Neural cell (in vitro differentiated cells): ENCODE results near the gene H2AZ2. TPM values are rescaled to one million over a fixed set of nuclear protein-coding genes. Genes with fewer than 3 reads are reported as not detected.
A peak's percentile ranks its signal among the peaks of the same experiment; 100 is the strongest.

Experiments used
- H2AFZ ChIP-seq: fragments of 200-600, 300-800 bp; sonication (generic), shearing (Covaris generic); 2 replicates; pipeline ENCODE4 v1.6.0; 2014; ENCODE audit warnings: low read depth, mild to moderate bottlenecking, antibody characterized with exemption, low read length, moderate library complexity
- H3F3A ChIP-seq: fragments of 200-600 bp; shearing (Covaris generic); 2 replicates; pipeline ENCODE4 v1.6.1; 2016; ENCODE audit warnings: mild to moderate bottlenecking, moderate library complexity, mixed read lengths, antibody characterized with exemption, low read length; ENCODE audit not compliant: insufficient read depth, poor library complexity, severe bottlenecking
- H3K27ac ChIP-seq: fragments of 200-600, 300-800 bp; sonication (generic), shearing (Covaris generic); 2 replicates; pipeline ENCODE4 v1.5.1; 2014; ENCODE audit warnings: mild to moderate bottlenecking, low read length, moderate library complexity
- H3K27me3 ChIP-seq: fragments of 300-800, 200-600 bp; sonication (generic), shearing (Covaris generic); 2 replicates; pipeline ENCODE4 v1.6.0; 2014; ENCODE audit warnings: mild to moderate bottlenecking, low read depth, low read length, moderate library complexity; ENCODE audit not compliant: insufficient read depth
- H3K36me3 ChIP-seq: fragments of 300-800, 200-600 bp; sonication (generic), shearing (Covaris generic); 2 replicates; pipeline ENCODE4 v1.5.1; 2014; ENCODE audit warnings: mild to moderate bottlenecking, antibody characterized with exemption, low read length, moderate library complexity; ENCODE audit not compliant: insufficient read depth
- H3K4me2 ChIP-seq: fragments of 300-800, 200-600 bp; sonication (generic), shearing (Covaris generic); 2 replicates; pipeline ENCODE4 v1.6.0; 2014; ENCODE audit warnings: mild to moderate bottlenecking, low read length
- H3K4me3 ChIP-seq: fragments of 300-800, 200-600 bp; sonication (generic), shearing (Covaris generic); 2 replicates; pipeline ENCODE4 v1.5.1; 2014; ENCODE audit warnings: mild to moderate bottlenecking, low read length, moderate library complexity
- H3K79me2 ChIP-seq: fragments of 200-600 bp; shearing (Covaris generic); replicated peaks from 2 replicates; pipeline ENCODE4 v1.6.0; 2014; ENCODE audit warnings: mild to moderate bottlenecking, low read length, moderate library complexity; ENCODE audit not compliant: insufficient read depth
- H3K9ac ChIP-seq: fragments of 300-800, 200-600 bp; sonication (generic), shearing (Covaris generic); 2 replicates; pipeline ENCODE4 v1.6.1; 2016; ENCODE audit warnings: mild to moderate bottlenecking, low read length, mixed read lengths
- H3K9me2 ChIP-seq: fragments of 200-600 bp; shearing (Covaris generic); 2 replicates; pipeline ENCODE4 v1.6.1; 2016; ENCODE audit warnings: mild to moderate bottlenecking, low read length, mixed read lengths; ENCODE audit not compliant: insufficient read depth
- H3K9me3 ChIP-seq: fragments of 200-600, 300-800 bp; sonication (generic), shearing (Covaris generic); 2 replicates; pipeline ENCODE4 v1.6.1; 2016; ENCODE audit warnings: mild to moderate bottlenecking, mixed run types, low read length, moderate library complexity, mixed read lengths
- H4K20me1 ChIP-seq: fragments of 200-600 bp; shearing (Covaris generic); 2 replicates; pipeline ENCODE4 v1.6.1; 2016; ENCODE audit warnings: mild to moderate bottlenecking, mixed run types; ENCODE audit not compliant: insufficient read depth
- EP300 ChIP-seq: fragments of 450-650 bp; conservative IDR thresholded peaks from 2 replicates; pipeline ENCODE4 v1.6.1; 2014; ENCODE audit warnings: antibody characterized with exemption, mild to moderate bottlenecking, moderate library complexity; ENCODE audit not compliant: poor library complexity, severe bottlenecking
- EZH2 ChIP-seq: fragments of 200-600, 300-800 bp; shearing (Covaris generic), sonication (generic); IDR thresholded peaks from 2 replicates; pipeline ENCODE4 v1.6.1; 2014; ENCODE audit warnings: antibody characterized with exemption, low read length, borderline replicate concordance, mild to moderate bottlenecking; ENCODE audit not compliant: insufficient read depth, poor library complexity, severe bottlenecking
- MXI1 ChIP-seq: fragments of 450-650 bp; conservative IDR thresholded peaks from 2 replicates; pipeline ENCODE4 v1.6.1; 2014; ENCODE audit warnings: antibody characterized with exemption, mild to moderate bottlenecking; ENCODE audit not compliant: poor library complexity, severe bottlenecking
- POLR2AphosphoS5 ChIP-seq: IDR thresholded peaks from 2 replicates; pipeline ENCODE4 v1.6.1; 2012
- RAD21 ChIP-seq: fragments of 450-650 bp; conservative IDR thresholded peaks from 2 replicates; pipeline ENCODE4 v1.6.1; 2014; ENCODE audit warnings: antibody characterized with exemption, mild to moderate bottlenecking, moderate library complexity
- SMC3 ChIP-seq: fragments of 450-650 bp; conservative IDR thresholded peaks from 2 replicates; pipeline ENCODE4 v1.6.1; 2014; ENCODE audit warnings: antibody characterized with exemption, mild to moderate bottlenecking, moderate library complexity; ENCODE audit not compliant: poor library complexity
- TAF1 ChIP-seq: IDR thresholded peaks from 2 replicates; pipeline ENCODE4 v1.6.1; 2012; ENCODE audit warnings: low read depth
- polyA plus RNA-seq: library from polyadenylated mRNA; depleted of rRNA; stranded (reverse); fragments of >200 nt; gene quantifications from 2 replicates; pipeline ENCODE4 v1.2.3, GENCODE V29; 2014
- TF ChIP-seq, protein P1 (sequence below): IDR thresholded peaks from 2 replicates; pipeline ENCODE4 v1.6.1; 2012; ENCODE audit warnings: borderline replicate concordance
- TF ChIP-seq, protein P2 (sequence below): fragments of 450-650 bp; IDR thresholded peaks from 2 replicates; pipeline ENCODE4 v1.5.1; 2014; ENCODE audit warnings: antibody characterized with exemption, mild to moderate bottlenecking, moderate library complexity; ENCODE audit not compliant: poor library complexity, severe bottlenecking

The H2AZ2 gene
- polyA plus RNA-seq, 1 donor from 2014 or later = 152 TPM

DNA sequence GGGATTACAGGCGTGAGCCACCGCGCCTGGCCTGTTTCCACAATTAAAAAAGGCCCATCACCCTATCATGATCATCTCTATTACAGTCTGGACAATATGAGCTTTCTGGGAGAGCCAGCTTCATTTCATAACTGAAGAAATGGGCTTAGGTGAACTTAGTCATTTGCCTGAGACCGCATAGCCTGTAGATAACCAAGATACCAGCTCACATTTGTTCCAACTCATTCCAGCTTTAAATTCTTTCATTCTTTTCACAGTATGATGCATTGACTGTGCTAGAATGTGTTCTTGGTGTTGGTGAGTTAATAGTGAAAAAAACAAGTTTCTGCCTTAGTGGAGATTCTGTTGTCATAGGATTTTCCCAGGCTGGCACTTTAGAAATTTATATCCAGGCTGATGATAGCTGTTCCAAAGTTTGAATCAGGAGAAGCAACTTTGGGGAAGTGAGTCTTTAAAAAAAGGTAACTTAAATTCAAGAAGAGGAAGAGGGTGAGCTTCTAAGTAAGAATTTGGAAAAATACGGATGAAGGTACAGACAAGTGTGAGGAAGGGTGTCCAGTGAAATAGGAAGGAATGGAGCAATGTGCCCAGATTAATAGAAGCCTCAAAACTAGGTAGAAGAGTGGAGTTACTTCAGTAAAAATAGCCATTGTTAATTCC is 2.1 kb upstream of the H2AZ2 start:
- Histone ChIP-seq H3K27ac (no peak overlapping the region), H3K4me2 (no peak overlapping the region), H3K27me3 (no peaks in the 10 kb centered on the region), H3K9ac (no peak overlapping the region), H3K9me3 (no peaks in the 10 kb centered on the region), H3F3A (peaks cover 8% of the 10 kb centered on the region), H2AFZ (no peak overlapping the region), H4K20me1 (no peaks in the 10 kb centered on the region), H3K4me3 (no peak overlapping the region), H3K9me2 (no peaks in the 10 kb centered on the region), H3K79me2 (peaks cover 12% of the 10 kb centered on the region), H3K36me3 (no peaks in the 10 kb centered on the region)
- TF ChIP-seq POLR2AphosphoS5 = no peak
- TF ChIP-seq SMC3 = no peak
- TF ChIP-seq EZH2 = no peak
- no peak for TF ChIP-seq EP300
- TF ChIP-seq, protein P1, sequence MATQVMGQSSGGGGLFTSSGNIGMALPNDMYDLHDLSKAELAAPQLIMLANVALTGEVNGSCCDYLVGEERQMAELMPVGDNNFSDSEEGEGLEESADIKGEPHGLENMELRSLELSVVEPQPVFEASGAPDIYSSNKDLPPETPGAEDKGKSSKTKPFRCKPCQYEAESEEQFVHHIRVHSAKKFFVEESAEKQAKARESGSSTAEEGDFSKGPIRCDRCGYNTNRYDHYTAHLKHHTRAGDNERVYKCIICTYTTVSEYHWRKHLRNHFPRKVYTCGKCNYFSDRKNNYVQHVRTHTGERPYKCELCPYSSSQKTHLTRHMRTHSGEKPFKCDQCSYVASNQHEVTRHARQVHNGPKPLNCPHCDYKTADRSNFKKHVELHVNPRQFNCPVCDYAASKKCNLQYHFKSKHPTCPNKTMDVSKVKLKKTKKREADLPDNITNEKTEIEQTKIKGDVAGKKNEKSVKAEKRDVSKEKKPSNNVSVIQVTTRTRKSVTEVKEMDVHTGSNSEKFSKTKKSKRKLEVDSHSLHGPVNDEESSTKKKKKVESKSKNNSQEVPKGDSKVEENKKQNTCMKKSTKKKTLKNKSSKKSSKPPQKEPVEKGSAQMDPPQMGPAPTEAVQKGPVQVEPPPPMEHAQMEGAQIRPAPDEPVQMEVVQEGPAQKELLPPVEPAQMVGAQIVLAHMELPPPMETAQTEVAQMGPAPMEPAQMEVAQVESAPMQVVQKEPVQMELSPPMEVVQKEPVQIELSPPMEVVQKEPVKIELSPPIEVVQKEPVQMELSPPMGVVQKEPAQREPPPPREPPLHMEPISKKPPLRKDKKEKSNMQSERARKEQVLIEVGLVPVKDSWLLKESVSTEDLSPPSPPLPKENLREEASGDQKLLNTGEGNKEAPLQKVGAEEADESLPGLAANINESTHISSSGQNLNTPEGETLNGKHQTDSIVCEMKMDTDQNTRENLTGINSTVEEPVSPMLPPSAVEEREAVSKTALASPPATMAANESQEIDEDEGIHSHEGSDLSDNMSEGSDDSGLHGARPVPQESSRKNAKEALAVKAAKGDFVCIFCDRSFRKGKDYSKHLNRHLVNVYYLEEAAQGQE = no peak
- TF ChIP-seq, protein P2, sequence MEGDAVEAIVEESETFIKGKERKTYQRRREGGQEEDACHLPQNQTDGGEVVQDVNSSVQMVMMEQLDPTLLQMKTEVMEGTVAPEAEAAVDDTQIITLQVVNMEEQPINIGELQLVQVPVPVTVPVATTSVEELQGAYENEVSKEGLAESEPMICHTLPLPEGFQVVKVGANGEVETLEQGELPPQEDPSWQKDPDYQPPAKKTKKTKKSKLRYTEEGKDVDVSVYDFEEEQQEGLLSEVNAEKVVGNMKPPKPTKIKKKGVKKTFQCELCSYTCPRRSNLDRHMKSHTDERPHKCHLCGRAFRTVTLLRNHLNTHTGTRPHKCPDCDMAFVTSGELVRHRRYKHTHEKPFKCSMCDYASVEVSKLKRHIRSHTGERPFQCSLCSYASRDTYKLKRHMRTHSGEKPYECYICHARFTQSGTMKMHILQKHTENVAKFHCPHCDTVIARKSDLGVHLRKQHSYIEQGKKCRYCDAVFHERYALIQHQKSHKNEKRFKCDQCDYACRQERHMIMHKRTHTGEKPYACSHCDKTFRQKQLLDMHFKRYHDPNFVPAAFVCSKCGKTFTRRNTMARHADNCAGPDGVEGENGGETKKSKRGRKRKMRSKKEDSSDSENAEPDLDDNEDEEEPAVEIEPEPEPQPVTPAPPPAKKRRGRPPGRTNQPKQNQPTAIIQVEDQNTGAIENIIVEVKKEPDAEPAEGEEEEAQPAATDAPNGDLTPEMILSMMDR = no peak
- TF ChIP-seq MXI1 = no peak
- TF ChIP-seq RAD21 = no peak
- TF ChIP-seq TAF1 = no peak

DNA sequence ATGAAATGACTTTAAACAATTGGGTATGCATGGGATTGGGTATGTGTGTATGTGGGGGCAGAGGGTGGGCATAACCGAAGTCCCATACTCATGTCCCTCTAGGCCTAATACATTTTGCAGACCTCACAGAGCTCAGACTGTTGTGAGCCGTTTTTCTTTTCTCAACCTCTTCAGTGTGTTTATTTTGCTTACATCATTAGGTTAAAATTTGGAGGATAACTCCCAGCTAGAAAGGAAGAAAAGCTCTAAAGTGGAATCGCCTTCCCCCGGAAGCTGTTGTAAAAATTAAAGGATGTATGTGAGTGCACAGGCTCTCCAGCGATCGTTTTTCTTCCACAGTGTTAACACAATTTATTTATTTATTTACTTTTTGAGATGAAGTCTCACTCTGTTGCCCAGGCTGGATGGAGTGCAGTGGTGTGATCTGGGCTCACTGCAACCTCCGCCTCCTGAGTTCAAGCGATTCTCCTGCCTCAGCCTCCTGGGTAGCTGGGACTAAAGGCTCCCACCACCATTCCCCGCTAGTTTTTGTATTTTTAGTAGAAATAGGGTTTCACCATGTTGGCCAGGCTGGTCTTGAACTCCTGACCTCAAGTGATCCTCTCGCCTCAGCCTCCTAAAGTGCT is 1.5 kb upstream of the H2AZ2 start:
- peak overlapping the region; percentile 84 for H3K4me2 ChIP-seq
- H2AFZ ChIP-seq = no peak overlapping the region
- H3K9ac ChIP-seq = no peak overlapping the region
- peaks cover 18% of the 10 kb centered on the region for H3K79me2 ChIP-seq
- H4K20me1 ChIP-seq = no peaks in the 10 kb centered on the region
- no peaks in the 10 kb centered on the region for H3K36me3 ChIP-seq
- H3K9me3 ChIP-seq = no peaks in the 10 kb centered on the region
- peak overlapping the region; percentile 97 for H3K4me3 ChIP-seq
- H3K27ac ChIP-seq = no peak overlapping the region
- peaks cover 8% of the 10 kb centered on the region for H3F3A ChIP-seq
- TF ChIP-seq EP300 = no peak
- TF ChIP-seq MXI1 = no peak
- TF ChIP-seq POLR2AphosphoS5 = no peak
- TF ChIP-seq, protein P1 = no peak
- no peak for TF ChIP-seq EZH2
- TF ChIP-seq, protein P2 = no peak
- TF ChIP-seq SMC3 = no peak
- no peak for TF ChIP-seq TAF1
- TF ChIP-seq RAD21 = no peak
- H3K27me3 ChIP-seq = no peaks in the 10 kb centered on the region
- no peaks in the 10 kb centered on the region for H3K9me2 ChIP-seq
